RWPE1 (cell line): ENCODE data around the gene HAVCR2.
"Not testable (repeated sequence)": the region's sequence is repeated elsewhere in the genome, so short reads cannot be mapped to it uniquely, and the experiment has no call there.

ENCODE experiments used
- CTCF ChIA-PET: fragments of 350-600 bp; sonication (Branson Sonifier 250); formaldehyde crosslinking; extraction: SDS; loops from one replicate; lab custom pipeline; 2021; lab: Yijun Ruan, JAX
- POLR2A ChIA-PET: fragments of 400-600 bp; formaldehyde crosslinking; extraction: SDS; loops from one replicate; lab custom pipeline; 2020; ENCODE audit warnings: antibody characterized with exemption; ENCODE audit not compliant: low non-redundant PET; lab: Yijun Ruan, JAX
- DNase-seq: peaks from one replicate; pipeline ENCODE4 v3.0.0; 2012; ENCODE audit warnings: low spot score
- H3K27ac ChIP-seq: fragments of 450-650 bp; 2 replicates; pipeline ENCODE4 v1.5.1; 2017
- CTCF ChIP-seq: fragments of 450-650 bp; conservative IDR thresholded peaks from 2 replicates; pipeline ENCODE4 v1.5.1; 2017; ENCODE audit warnings: low read depth, mild to moderate bottlenecking

HAVCR2 gene

GRCh38 chr5:157050050-157050449 lies 58.8 kb downstream of the HAVCR2 start:
- ChIA-PET CTCF (no interaction called here), POLR2A (no interaction called here)
- DNase-seq = no peak
- H3K27ac ChIP-seq = no peak overlapping the region
- no peak for TF ChIP-seq CTCF

- POLR2A ChIA-PET = no interaction called here
- peak; percentile 74 for DNase-seq
- CTCF ChIA-PET = no interaction called here
- H3K27ac ChIP-seq = no peak overlapping the region
- TF ChIP-seq CTCF = no peak
Measured at GRCh38 chr5:157049605-157050004, 59.2 kb downstream of the HAVCR2 start.

- CTCF ChIA-PET = no interaction called here
- DNase-seq = no peak
- no peak overlapping the region for H3K27ac ChIP-seq
- no peak for TF ChIP-seq CTCF
- POLR2A ChIA-PET = no interaction called here
Measured at GRCh38 chr5:157047898-157048297, 60.9 kb downstream of the HAVCR2 start.

- POLR2A ChIA-PET, DNase-seq, H3K27ac ChIP-seq, CTCF ChIA-PET: not testable (repeated sequence)
Measured at GRCh38 chr5:157047016-157047415, 61.8 kb downstream of the HAVCR2 start.

GRCh38 chr5:157046041-157046440 lies 62.8 kb downstream of the HAVCR2 start:
- ChIA-PET POLR2A (no interaction called here), CTCF (interaction anchor here (0.6 kb wide), 2 partner anchors 73 to 78 kb away, joined by 3 read pairs; no protein-coding TSS in a partner anchor)
- no peak for TF ChIP-seq CTCF
- no peak for DNase-seq
- no peak overlapping the region for H3K27ac ChIP-seq

GRCh38 chr5:157045601-157046000 lies 63.2 kb downstream of the HAVCR2 start:
- ChIA-PET POLR2A (no interaction called here), CTCF (no interaction called here)
- H3K27ac ChIP-seq = no peak overlapping the region
- no peak for TF ChIP-seq CTCF
- no peak for DNase-seq

- ChIA-PET POLR2A (no interaction called here), CTCF (no interaction called here)
- TF ChIP-seq CTCF = no peak
- no peak overlapping the region for H3K27ac ChIP-seq
- DNase-seq = no peak
Measured at GRCh38 chr5:157038568-157039187, 70.2 kb downstream of the HAVCR2 start.
